CD4-positive, alpha-beta T cell treated with Interleukin-4 for 4 hours (primary cell): Measurements from ENCODE around the gene DCTN1.
"Not testable (repeated sequence)": the region's sequence is repeated elsewhere in the genome, so short reads cannot be mapped to it uniquely, and the experiment has no call there.

Experiments
- DNase-seq: peaks from one replicate; pipeline ENCODE4 v3.0.0-alpha.2; 2020

DCTN1 gene

DNA sequence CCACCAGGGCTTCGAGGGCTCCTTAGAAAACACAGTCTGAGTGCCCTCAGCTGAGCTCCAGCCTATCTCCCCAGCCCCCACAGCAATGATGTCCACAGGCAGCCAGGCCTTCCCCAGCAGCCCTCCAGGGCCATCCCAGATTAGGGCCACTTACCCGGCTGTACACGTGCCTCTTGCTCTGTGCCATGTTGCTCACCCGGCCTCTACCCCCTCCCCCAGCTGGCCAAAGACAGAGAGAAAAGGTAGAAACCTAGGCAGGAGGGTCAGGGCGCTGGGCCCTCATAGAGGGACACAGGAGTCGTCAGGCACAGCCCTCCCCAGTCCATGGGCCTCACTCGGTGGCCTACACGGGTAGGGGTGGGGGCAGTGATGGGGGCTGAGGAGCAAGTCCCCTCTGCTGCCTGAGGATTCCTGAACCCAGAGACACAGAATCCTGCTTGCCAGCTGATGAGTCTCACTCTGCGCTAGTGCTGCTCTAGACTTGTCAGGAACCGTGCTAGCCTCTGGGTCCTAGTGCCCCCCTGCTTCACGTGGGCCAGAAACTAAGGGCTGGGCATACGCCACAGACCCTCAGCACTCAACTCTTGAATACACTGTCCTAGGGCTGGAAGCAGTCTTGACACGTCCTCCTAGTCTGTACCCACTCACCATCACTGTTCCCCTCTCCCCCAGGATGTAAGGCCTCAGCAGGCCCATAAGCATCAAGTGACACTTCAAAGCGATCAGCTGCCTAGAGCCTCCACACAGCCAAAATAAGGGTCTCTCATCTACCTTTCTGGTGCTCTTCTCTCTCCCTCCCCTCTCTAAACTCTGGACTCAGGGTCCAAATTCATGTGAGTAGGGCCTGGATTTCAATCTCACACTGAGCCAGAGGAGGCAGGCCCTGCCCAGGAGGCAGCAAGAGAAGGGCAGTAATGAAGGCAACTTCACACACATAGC, at the start of gene DCTN1:
Gene DCTN1, minus strand, starts transcription at position 461 of the 939 bp plus-strand sequence. Its CDS starts 274 bp downstream, at position 187.
- peak; percentile 26 for DNase-seq

DNA sequence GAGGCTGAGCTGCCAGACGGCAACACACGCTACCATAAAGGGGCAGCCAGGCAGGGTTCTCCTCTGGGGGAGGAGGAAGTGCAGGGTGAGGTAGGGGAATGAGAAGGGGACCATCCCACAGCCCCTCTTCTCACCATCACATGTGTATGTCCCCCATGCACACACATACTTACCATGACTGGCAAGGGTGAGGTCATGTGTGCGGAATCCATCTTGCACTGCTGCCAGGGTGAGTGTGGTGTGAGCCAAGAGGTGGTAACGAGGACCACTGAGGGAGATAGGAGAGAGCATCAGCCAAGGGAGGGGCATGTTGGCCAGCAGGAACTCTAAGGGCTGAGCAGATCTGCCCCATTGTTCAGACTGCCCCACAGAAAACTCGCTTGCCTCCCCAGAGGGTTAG, 48.6 kb upstream of the DCTN1 start:
- DNase-seq = no peak

GRCh38 chr2:74427551-74427950, 47.4 kb upstream of the DCTN1 start:
- DNase-seq = no peak

GRCh38 chr2:74426181-74426758, 46.2 kb upstream of the DCTN1 start:
- DNase-seq = no peak

DNA sequence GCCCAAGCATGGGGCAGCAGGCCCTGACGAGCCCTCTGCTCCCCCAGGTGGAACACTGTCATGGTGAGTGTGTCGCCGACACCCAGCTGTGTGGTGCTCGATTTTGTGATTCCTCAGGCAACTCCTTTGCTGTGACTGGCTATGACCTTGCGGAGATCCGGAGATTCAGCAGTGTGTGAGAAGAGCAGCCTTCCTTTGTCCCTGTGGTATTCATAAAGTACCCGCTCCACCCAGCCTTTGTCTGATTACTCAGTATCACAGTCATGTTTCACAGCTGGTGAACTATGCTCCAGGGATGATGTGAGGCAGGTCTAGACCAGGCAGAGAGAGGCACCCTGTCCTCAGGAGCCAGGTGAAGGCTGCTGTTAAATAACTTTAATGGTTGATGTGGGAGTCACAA, 45.4 kb upstream of the DCTN1 start:
- no peak for DNase-seq

GRCh38 chr2:74424995-74425406, 44.9 kb upstream of the DCTN1 start:
- DNase-seq = no peak

DNA sequence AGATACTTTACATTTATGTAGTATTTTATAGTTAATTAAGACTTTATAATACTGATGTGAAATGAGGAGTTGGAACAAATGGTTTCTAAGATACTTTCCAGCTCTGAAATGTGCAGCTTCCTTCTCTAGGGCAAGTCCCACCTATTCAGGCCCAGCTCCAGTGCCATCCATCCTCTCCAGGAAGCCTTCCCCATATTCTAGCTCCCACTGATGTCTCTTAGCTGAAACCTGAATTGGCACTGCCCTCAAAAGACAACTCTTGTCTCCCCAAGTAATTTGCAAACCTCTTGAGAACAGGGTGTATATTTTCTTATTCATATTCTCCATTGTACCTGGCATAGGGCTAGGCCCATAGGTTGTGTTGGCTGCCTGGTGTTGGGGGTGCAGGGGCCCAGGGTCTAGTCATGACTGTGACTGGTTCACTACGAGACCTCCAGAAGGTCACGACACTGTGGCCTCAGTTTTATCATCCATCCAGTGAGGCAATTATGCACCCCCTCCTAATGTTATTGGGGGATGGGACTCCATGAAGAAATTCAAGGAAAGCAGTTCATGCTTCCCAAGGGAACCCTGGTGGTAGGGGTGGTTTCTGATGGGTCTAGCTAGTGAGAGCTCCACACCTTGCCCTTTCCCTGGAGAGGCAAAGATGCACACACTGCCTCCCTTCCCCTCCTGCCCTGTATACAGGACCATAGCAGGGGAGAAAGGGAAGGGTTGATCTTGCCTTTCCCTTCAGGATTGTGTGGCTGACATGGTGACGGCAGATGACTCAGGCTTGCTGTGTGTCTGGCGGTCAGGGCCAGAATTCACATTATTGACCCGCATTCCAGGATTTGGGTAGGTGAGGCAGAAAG, 44.3 kb upstream of the DCTN1 start:
- DNase-seq = no peak

- DNase-seq = no peak
Observed at GRCh38 chr2:74423231-74424095, 43.4 kb upstream of the DCTN1 start.

DNA sequence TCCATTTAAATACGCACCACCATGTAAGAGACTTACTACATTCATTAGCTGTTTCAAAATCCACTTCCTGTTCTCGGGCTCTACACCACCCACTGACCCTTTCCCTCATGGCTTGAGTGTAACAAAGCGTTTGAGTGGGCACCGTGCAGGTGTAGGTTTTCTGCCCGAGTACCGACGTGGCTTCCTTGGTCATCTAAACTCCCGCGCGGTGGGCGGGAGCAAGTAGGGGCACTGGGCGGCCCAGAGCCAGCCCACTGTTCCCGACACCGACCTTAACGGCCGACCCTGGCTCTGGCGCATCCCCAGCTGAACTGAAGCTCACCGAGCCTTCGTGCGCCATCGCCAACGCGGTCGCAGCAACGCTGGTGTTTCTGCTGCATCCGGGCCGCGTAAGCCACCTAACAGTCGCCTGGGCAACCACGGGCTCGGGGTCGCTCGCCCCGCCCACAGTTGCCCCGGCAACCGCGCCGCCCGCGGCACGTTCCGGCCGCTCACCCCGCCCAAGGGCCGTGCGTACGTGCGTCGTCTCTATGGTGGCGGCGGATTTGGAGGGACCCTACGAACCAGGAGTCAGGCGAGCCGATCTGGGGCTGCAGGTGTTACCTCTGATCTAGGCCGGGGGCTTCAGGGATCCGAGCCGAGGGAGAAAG, 41.2 kb upstream of the DCTN1 start, which contains the start of the genes C2orf81 and WDR54:
Gene C2orf81, minus strand, starts transcription at position 399 of the 650 bp plus-strand sequence. Its CDS starts 59 bp downstream, at position 340.
Gene WDR54, plus strand, starts transcription at position 510 of the 650 bp plus-strand sequence. CDS start 424 bp downstream, outside the sequence.
- DNase-seq = peak; percentile 94

DNA sequence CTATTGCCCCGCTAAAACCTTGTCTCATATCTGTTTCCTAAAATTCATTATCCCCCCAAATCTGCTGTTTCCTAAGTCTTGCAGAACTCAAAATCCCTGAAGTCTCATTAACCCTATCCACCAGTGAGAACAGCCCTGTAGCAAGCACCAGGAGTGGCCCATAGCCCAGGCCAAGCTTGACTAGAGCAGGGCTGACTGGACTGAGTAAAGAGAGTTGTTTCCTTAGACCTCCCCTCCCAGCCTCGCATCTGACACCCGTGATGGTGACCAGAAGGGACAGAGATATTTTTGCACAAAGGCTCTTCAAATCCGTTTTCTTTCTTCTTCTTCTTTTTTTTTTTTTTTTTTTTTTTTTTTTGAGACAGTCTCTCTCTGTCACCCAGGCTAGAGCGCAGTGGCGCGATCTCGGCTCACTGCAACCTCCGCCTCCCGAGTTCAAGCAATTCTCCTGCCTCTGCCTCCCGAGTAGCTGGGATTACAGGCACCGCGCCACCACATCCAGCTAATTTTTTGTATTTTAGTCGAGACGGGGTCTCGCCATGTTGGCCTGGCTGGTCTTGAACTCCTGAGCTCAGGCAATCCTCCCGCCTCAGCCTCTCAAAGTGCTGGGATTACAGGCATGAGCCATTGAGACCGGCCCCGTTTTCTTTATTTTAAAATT, 40.5 kb upstream of the DCTN1 start:
- DNase-seq = not testable (repeated sequence)

GRCh38 chr2:74420006-74420405, 39.9 kb upstream of the DCTN1 start:
- no peak for DNase-seq

DNA sequence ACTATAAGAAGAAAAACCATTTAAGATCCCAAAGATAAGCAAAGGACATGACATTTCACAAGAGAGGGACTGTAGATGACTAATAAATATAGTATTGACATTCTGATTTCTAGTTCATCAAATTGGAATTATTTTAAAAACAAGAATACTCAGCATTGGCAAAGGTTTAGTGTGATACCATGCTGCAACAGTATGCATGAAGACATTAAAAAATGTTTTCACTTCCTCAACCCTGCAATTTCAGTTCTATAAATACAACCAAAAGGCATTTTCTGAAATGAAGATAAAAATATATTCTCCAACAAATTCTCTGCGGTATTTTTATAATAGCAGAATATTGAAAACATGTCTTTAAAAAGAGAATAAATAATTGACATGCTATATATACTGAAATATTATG, 39.2 kb upstream of the DCTN1 start:
- DNase-seq = no peak

DNA sequence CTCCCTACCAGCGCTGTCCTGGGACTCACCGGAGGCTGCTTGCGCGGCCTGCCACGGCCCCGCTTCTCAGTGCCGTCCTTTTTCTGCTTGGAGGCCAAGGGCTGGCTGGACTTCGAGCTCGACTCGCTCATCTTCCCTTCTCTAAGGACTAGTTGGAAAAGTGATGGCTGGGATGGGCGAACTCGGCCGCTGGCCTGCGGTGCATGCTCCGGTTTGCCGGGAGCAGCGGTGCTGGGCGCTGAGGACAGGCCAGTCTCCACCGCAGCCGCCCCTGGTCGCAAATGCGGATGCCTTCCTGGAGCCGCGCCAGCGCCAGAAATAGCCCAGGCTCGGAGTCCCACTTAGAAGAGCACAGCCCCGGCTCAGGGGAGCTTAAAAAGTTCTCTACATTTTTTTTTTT, 38.2 kb upstream of the DCTN1 start:
- no peak for DNase-seq

DNA sequence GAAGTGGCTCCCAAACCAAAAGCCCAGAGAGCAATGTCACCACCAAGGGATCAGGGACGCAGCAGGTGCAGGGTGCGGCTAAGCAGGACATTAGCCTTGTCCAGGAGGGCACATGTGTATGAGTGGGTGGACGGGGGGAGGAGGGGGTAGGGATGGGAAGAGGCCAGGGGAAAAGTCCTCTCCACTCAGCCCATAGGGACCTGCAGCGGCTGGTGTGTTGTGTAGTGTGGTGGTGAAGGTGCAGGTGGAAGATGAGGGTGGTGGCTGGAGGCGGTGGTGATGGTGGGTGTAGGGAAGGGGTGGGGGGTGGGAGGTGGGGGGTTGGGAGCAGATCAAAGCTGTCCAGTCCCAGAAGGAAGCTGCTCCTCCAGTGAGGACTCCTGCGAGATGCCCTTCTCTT, 37.7 kb upstream of the DCTN1 start:
- DNase-seq = no peak

- no peak for DNase-seq
Observed at GRCh38 chr2:74417197-74417596, 37.1 kb upstream of the DCTN1 start.

DNA sequence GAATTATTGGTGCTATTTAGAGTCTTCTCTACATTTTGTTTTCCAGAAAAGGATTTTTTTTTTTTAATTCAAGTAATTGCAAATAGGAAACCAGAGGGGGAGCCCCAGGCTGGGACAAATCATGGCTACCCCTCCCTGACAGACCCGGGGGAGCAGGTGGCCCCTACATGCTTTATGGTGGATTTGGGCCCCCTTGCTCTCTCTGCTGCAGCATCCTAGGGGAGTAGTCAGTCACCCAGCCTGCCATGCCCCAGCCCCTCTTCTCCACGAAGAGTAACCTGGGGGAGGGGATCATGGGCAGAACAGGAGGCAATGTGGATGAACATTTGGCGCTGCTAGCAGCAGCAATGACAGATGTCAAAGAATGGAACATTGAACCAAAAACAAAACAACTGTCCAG, 36.7 kb upstream of the DCTN1 start:
- DNase-seq = no peak

DNA sequence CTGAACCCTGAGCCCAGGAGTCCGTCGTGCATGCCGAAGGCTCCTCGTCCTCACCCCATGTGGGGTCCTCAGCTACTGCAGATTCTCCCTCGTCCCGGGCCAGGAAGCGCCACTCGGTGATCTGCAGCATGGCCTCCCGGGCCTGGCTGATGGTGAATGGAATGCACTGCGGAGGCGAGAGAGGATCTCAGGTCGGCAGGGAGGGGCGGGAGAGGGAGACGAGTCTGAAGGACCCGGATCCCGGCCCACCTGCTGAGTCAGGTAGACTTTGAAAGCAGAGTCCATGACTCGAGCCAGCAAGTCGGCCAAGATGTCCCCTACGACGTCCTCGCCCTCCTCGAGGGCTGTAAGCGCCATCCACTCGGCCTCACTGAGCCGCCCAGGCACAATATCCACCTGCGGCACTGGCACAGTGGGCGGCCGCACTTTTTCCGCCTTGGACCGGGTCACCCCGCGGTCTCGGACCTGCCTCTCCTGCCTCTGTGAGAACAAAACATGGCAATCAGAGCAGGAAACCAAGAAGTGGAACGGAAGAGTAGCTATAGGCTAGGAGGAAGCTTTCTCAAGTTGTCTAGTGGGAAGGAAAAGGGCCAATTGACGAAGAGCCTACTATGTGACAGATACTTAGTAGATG, 35.8 kb upstream of the DCTN1 start:
- DNase-seq = no peak

GRCh38 chr2:74414881-74415761, 35.0 kb upstream of the DCTN1 start:
- DNase-seq = no peak

GRCh38 chr2:74414441-74414840, 34.3 kb upstream of the DCTN1 start:
- no peak for DNase-seq
